ENCODE results near the gene PLXDC2.
A peak's percentile ranks its signal among the peaks of the same experiment; 100 is the strongest.

Gene PLXDC2

DNA sequence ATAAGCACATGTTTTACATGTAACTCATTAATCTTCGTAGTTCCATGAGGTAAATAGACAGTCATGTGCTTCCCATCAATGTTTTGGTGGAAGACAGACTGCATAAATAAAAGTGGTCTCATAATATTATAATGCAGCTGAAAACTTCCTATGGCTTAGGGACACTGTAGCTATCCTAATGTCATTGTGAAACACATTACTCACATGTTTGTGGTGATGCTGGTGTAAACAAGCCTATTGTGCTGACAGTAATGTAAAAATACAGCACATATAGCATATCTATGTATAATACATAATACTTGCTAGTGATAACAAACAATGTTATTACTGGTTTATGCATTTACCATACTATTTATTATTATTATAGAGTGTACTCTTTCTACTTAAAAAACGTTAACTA, 37.2 kb upstream of the PLXDC2 start:
- no peaks in the 10 kb centered on the region for H3K27me3 Mint-ChIP-seq (ENCODE audit: low read depth, poor library complexity)
- no peak for DNase-seq
- no peak overlapping the region for H3K4me3 Mint-ChIP-seq
- no peaks in the 10 kb centered on the region for H3K9me3 Mint-ChIP-seq
- no peak overlapping the region for H3K27ac Mint-ChIP-seq
- TF ChIP-seq, protein P1, sequence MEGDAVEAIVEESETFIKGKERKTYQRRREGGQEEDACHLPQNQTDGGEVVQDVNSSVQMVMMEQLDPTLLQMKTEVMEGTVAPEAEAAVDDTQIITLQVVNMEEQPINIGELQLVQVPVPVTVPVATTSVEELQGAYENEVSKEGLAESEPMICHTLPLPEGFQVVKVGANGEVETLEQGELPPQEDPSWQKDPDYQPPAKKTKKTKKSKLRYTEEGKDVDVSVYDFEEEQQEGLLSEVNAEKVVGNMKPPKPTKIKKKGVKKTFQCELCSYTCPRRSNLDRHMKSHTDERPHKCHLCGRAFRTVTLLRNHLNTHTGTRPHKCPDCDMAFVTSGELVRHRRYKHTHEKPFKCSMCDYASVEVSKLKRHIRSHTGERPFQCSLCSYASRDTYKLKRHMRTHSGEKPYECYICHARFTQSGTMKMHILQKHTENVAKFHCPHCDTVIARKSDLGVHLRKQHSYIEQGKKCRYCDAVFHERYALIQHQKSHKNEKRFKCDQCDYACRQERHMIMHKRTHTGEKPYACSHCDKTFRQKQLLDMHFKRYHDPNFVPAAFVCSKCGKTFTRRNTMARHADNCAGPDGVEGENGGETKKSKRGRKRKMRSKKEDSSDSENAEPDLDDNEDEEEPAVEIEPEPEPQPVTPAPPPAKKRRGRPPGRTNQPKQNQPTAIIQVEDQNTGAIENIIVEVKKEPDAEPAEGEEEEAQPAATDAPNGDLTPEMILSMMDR (IDR thresholded peaks at IDR 0.05), result no peak
- no peaks in the 10 kb centered on the region for H3K4me1 Mint-ChIP-seq
- H3K36me3 Mint-ChIP-seq (ENCODE audit: low read depth), result no peaks in the 10 kb centered on the region

DNA sequence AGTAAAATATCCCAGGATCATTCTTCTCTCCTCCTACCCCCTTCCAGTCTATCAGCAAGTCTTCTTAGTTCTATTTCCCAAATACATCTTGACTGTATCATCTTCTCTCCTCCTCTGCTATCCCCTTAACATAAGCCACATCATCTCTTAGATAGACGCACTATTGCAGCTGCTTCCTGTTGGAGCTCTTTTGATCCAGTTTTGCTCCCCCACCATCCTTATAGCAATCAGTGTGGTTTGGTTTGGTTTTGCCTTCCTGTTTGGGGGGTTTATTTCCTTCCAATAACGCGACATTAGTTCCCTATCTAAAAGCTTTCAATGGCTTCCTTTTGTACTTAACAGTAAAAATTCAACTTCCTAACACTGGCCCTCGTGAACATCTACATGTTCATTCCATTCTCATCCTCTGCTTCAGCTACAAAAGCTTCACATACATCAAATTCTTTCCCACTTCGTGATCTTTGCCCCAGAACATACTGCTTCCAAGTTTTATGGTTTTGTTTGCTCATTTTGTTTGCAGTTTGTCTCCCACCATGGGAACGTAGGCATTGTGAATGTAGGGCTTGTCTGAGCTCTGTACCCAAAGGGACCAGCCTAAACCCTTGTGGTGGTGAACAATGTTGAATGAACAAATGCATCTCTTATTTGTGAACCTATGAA, 33.7 kb upstream of the PLXDC2 start:
- Mint-ChIP-seq H3K27ac (no peak overlapping the region), H3K4me1 (no peaks in the 10 kb centered on the region), H3K4me3 (no peak overlapping the region), H3K36me3 (ENCODE audit: low read depth) (no peaks in the 10 kb centered on the region), H3K27me3 (ENCODE audit: low read depth, poor library complexity) (no peaks in the 10 kb centered on the region), H3K9me3 (peaks cover 11% of the 10 kb centered on the region)
- no peak for DNase-seq
- TF ChIP-seq, protein P1 (IDR thresholded peaks at IDR 0.05), result no peak

DNA sequence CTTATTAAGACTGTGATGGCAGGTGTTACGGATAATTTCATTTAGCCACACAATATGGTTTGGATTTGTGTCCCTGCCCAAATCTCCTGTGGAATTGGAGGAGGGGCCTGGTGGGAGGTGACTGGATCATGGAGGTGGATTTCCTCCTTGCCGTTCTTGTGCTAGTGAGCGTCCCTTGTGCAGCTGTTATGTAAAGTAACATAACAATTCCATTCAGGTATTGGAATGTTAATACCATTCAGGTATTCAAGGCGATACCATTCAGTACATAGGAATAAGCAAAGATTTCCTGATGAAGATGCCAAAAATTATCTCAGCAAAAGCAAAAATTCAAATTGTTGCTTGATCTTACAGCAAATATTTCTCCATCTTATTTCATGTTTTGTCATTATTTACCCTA, 32.5 kb upstream of the PLXDC2 start:
- H3K27me3 Mint-ChIP-seq (ENCODE audit: low read depth, poor library complexity), result no peaks in the 10 kb centered on the region
- H3K9me3 Mint-ChIP-seq, result peaks cover 11% of the 10 kb centered on the region
- no peak for DNase-seq

DNA sequence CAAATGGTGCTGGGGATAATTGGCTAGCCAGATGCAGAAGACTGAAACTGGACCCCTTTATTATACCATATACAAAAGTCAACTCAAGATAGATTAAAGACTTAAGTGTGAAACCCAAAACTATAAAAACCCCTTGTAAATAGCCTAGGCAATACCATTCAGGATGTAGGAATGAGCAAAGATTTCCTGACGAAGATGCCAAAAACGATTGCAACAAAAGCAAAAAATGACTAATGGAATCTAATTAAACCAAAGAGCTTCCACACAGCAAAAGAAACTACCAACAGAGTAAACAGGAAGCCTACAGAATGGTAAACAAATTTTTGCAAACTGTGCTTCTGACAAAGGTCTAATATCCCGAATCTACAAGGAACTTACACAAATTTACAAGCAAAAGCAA, 30.9 kb upstream of the PLXDC2 start:
- H3K27ac Mint-ChIP-seq, result no peak overlapping the region
- no peak overlapping the region for H3K4me3 Mint-ChIP-seq
- peaks cover 11% of the 10 kb centered on the region for H3K9me3 Mint-ChIP-seq
- no peaks in the 10 kb centered on the region for H3K27me3 Mint-ChIP-seq (ENCODE audit: low read depth, poor library complexity)
- H3K36me3 Mint-ChIP-seq (ENCODE audit: low read depth), result no peaks in the 10 kb centered on the region
- DNase-seq, result no peak
- peaks cover 3% of the 10 kb centered on the region for H3K4me1 Mint-ChIP-seq
- TF ChIP-seq, protein P1 (IDR thresholded peaks at IDR 0.05), result no peak

More for the DNA sequence above, 32.5 kb upstream of the PLXDC2 start:
- TF ChIP-seq, protein P1 (IDR thresholded peaks at IDR 0.05), result no peak
- H3K4me1 Mint-ChIP-seq, result no peaks in the 10 kb centered on the region
- no peak overlapping the region for H3K27ac Mint-ChIP-seq
- H3K36me3 Mint-ChIP-seq (ENCODE audit: low read depth), result no peaks in the 10 kb centered on the region
- no peak overlapping the region for H3K4me3 Mint-ChIP-seq

DNA sequence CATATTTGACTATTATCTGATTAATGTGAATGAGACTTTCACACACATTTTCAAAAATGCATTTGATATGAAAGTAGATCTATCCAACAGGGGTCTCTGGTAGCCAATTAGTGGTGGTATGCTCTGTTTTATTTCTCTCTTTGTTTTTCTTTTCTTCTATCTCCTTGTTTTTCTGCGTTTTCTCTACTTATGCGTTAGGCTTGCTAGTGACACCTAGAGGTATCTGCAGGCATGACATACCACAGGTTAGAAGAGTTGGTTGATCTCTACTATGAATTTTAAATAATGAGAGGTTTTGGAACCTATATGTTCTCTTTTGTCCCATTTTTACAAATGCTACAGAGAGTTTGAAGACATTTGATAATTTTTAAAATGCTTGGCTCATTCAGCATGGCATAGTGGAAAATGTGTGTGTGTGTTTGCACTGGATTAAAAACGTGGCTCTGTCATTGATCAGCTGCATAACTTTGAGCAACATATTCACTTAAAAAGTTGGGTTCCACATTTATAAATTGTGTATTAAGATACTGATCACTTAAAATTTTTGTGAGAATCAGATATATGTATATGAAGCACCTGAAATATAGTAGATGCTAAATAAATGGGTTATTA, 28.1 kb upstream of the PLXDC2 start:
- DNase-seq, result peak; percentile 47
- no peak overlapping the region for H3K27ac Mint-ChIP-seq
- TF ChIP-seq, protein P1 (IDR thresholded peaks at IDR 0.05), result peak; percentile 84
- H3K27me3 Mint-ChIP-seq (ENCODE audit: low read depth, poor library complexity), result no peaks in the 10 kb centered on the region
- H3K4me3 Mint-ChIP-seq, result no peak overlapping the region
- peaks cover 11% of the 10 kb centered on the region for H3K9me3 Mint-ChIP-seq
- peaks cover 3% of the 10 kb centered on the region for H3K4me1 Mint-ChIP-seq
- no peaks in the 10 kb centered on the region for H3K36me3 Mint-ChIP-seq (ENCODE audit: low read depth)

DNA sequence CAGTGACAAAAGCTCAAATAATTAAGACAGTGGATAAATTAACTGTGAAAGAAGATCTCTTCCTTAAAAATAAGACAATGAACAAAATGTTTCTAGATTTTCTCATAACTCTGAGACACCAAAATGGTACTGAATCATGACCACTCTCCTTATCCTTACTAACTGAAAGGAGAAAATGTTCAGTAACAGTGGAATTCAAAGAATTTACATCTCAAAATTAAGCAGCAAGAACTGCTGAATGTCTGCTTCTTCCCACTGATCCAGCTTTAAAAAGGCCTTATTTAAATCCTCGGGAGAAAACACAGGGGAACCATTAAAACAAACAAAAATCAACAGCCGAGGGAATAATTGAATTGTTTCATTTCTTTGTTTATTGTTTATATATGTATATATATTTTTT, 27.3 kb upstream of the PLXDC2 start:
- DNase-seq, result no peak

More for the DNA sequence above, 27.3 kb upstream of the PLXDC2 start:
- Mint-ChIP-seq H3K36me3 (ENCODE audit: low read depth) (no peaks in the 10 kb centered on the region), H3K27ac (no peak overlapping the region), H3K9me3 (peaks cover 11% of the 10 kb centered on the region), H3K4me1 (peaks cover 3% of the 10 kb centered on the region), H3K4me3 (no peak overlapping the region), H3K27me3 (ENCODE audit: low read depth, poor library complexity) (no peaks in the 10 kb centered on the region)
- TF ChIP-seq, protein P1 (IDR thresholded peaks at IDR 0.05), result no peak
